H9 (cell line): ENCODE data around the gene ZNF425. TPM values are rescaled to one million over a fixed set of nuclear protein-coding genes. Genes with fewer than 3 reads are reported as not detected.

Experiments
- DNase-seq: peaks from one replicate; pipeline ENCODE4 v3.0.0-alpha.2; 2017
- H2AFZ ChIP-seq: one replicate; pipeline ENCODE4 v1.6.1; 2013; ENCODE audit warnings: mild to moderate bottlenecking, low read length, control low read depth, moderate library complexity
- H2AK5ac ChIP-seq: 2 replicates; pipeline ENCODE4 v1.6.1; 2013; ENCODE audit warnings: low read length, control low read depth, mixed read lengths; ENCODE audit not compliant: insufficient read length
- H2BK120ac ChIP-seq: one replicate; pipeline ENCODE4 v1.6.1; 2013; ENCODE audit warnings: low read depth, mild to moderate bottlenecking, low read length, control low read depth, inconsistent platforms; ENCODE audit not compliant: poor library complexity, severe bottlenecking
- H2BK12ac ChIP-seq: 2 replicates; pipeline ENCODE4 v1.6.1; 2013; ENCODE audit warnings: low read length, control low read depth, mixed read lengths, low read depth; ENCODE audit not compliant: insufficient read length
- H2BK15ac ChIP-seq: 2 replicates; pipeline ENCODE4 v1.6.1; 2013; ENCODE audit warnings: low read depth, low read length, control low read depth
- H2BK20ac ChIP-seq: one replicate; pipeline ENCODE4 v1.6.1; 2013; ENCODE audit warnings: low read depth, mild to moderate bottlenecking, low read length, control low read depth, inconsistent platforms; ENCODE audit not compliant: poor library complexity, severe bottlenecking
- H2BK5ac ChIP-seq: 2 replicates; pipeline ENCODE4 v1.6.1; 2013; ENCODE audit warnings: low read length, control low read depth, mixed read lengths; ENCODE audit not compliant: insufficient read length
- H3K14ac ChIP-seq: 2 replicates; pipeline ENCODE4 v1.6.1; 2013; ENCODE audit warnings: low read length, control low read depth; ENCODE audit not compliant: insufficient read depth
- H3K18ac ChIP-seq: 2 replicates; pipeline ENCODE4 v1.6.1; 2013; ENCODE audit warnings: low read depth, mild to moderate bottlenecking, mixed read lengths, low read length, control low read depth; ENCODE audit not compliant: insufficient read length
- H3K23ac ChIP-seq: 2 replicates; pipeline ENCODE4 v1.6.1; 2013; ENCODE audit warnings: low read length, control low read depth, mixed read lengths, low read depth; ENCODE audit not compliant: insufficient read length
- H3K23me2 ChIP-seq: 2 replicates; pipeline ENCODE4 v1.6.1; 2013; ENCODE audit warnings: low read depth, mild to moderate bottlenecking, mixed read lengths, low read length, control low read depth; ENCODE audit not compliant: insufficient read length, poor library complexity, severe bottlenecking
- H3K27ac ChIP-seq: 2 replicates; pipeline ENCODE4 v1.5.1; 2013; ENCODE audit warnings: low read length, control low read depth, mixed read lengths, low read depth; ENCODE audit not compliant: insufficient read length
- H3K27me3 ChIP-seq: 2 replicates; pipeline ENCODE4 v1.6.1; 2013; ENCODE audit warnings: low read length, control low read depth, inconsistent platforms; ENCODE audit not compliant: insufficient read depth
- H3K4ac ChIP-seq: 2 replicates; pipeline ENCODE4 v1.6.1; 2013; ENCODE audit warnings: low read depth, mild to moderate bottlenecking, control low read depth, inconsistent platforms, low read length, moderate library complexity
- H3K4me1 ChIP-seq: 2 replicates; pipeline ENCODE4 v1.6.1; 2013; ENCODE audit warnings: low read length, control low read depth, inconsistent platforms; ENCODE audit not compliant: insufficient read depth
- H3K4me2 ChIP-seq: 2 replicates; pipeline ENCODE4 v1.6.1; 2013; ENCODE audit warnings: low read length, control low read depth, mixed read lengths; ENCODE audit not compliant: insufficient read length, insufficient read depth
- H3K56ac ChIP-seq: 2 replicates; pipeline ENCODE4 v1.6.1; 2013; ENCODE audit warnings: low read depth, mild to moderate bottlenecking, mixed read lengths, low read length, control low read depth; ENCODE audit not compliant: insufficient read length
- H3K79me1 ChIP-seq: 2 replicates; pipeline ENCODE4 v1.6.1; 2013; ENCODE audit warnings: low read depth, mild to moderate bottlenecking, moderate library complexity, low read length, control low read depth, inconsistent platforms; ENCODE audit not compliant: insufficient read depth, poor library complexity, severe bottlenecking
- H3K79me2 ChIP-seq: 2 replicates; pipeline ENCODE4 v1.6.1; 2013; ENCODE audit warnings: low read length, control low read depth, inconsistent platforms; ENCODE audit not compliant: insufficient read depth
- H3K9ac ChIP-seq: 2 replicates; pipeline ENCODE4 v1.6.1; 2013; ENCODE audit warnings: low read length, control low read depth, mixed read lengths; ENCODE audit not compliant: insufficient read length; ENCODE audit errors: extremely low read depth
- H3K9me3 ChIP-seq: one replicate; pipeline ENCODE4 v1.6.1; 2013; ENCODE audit warnings: low read depth, low read length, inconsistent platforms; ENCODE audit not compliant: control insufficient read depth
- H3T11ph ChIP-seq: one replicate; pipeline ENCODE4 v1.6.1; 2013; ENCODE audit warnings: mild to moderate bottlenecking, low read length, control low read depth, inconsistent platforms
- H4K20me1 ChIP-seq: one replicate; pipeline ENCODE4 v1.6.1; 2013; ENCODE audit not compliant: control insufficient read depth, insufficient read length, insufficient read depth
- H4K5ac ChIP-seq: 2 replicates; pipeline ENCODE4 v1.6.1; 2013; ENCODE audit warnings: low read depth, mild to moderate bottlenecking, mixed read lengths, low read length, control low read depth; ENCODE audit not compliant: insufficient read length
- H4K8ac ChIP-seq: replicated peaks from 2 replicates; pipeline ENCODE4 v1.6.1; 2013; ENCODE audit warnings: low read length, control low read depth, mixed read lengths, low read depth; ENCODE audit not compliant: insufficient read length
- H4K91ac ChIP-seq: 2 replicates; pipeline ENCODE4 v1.6.1; 2013; ENCODE audit warnings: low read depth, mild to moderate bottlenecking, moderate library complexity, mixed read lengths, low read length, control low read depth; ENCODE audit not compliant: insufficient read length
- H3K27ac Mint-ChIP-seq, 3 experiments: 2 replicates in 2 of 3; 3 replicates in 1 of 3; pipeline ENCODE4 v1.8.0; 2020 to 2021; ENCODE audit warnings: mixed read lengths in 3 of 3, mild to moderate bottlenecking in 1 of 3, moderate library complexity in 1 of 3
- H3K27me3 Mint-ChIP-seq: 2 replicates; pipeline ENCODE4 v1.8.0; 2021; ENCODE audit warnings: low read depth, mild to moderate bottlenecking, moderate library complexity, mixed read lengths
- H3K36me3 Mint-ChIP-seq, 3 experiments: 2 replicates in 2 of 3; 3 replicates in 1 of 3; pipeline ENCODE4 v1.8.0; 2020 to 2021; ENCODE audit warnings: low read depth in 3 of 3, mixed read lengths in 3 of 3; ENCODE audit not compliant: insufficient read depth in 1 of 3
- H3K4me1 Mint-ChIP-seq, 2 experiments: 2 replicates each; pipeline ENCODE4 v1.8.0; 2020; ENCODE audit warnings: mixed read lengths in 2 of 2
- H3K4me3 Mint-ChIP-seq, 2 experiments: 2 replicates in 1 of 2; 3 replicates in 1 of 2; pipeline ENCODE4 v1.8.0; 2020 to 2021; ENCODE audit warnings: mild to moderate bottlenecking in 2 of 2, mixed read lengths in 2 of 2, moderate library complexity in 1 of 2
- H3K9me3 Mint-ChIP-seq, 2 experiments: 2 replicates in 1 of 2; 3 replicates in 1 of 2; pipeline ENCODE4 v1.8.0; 2020; ENCODE audit warnings: mild to moderate bottlenecking in 2 of 2, mixed read lengths in 2 of 2, moderate library complexity in 1 of 2
- CTCF ChIP-seq: fragments of 200-600 bp; sonication (generic); conservative IDR thresholded peaks from 3 replicates; pipeline ENCODE4 v1.8.0; 2021; ENCODE audit warnings: antibody characterized with exemption, mild to moderate bottlenecking
- WGBS: extraction: QIAGEN DNeasy Blood & Tissue Kit; methylation state at CpG from one replicate; pipeline ENCODE4 v1.1.7; 2013; ENCODE audit warnings: missing lambda C conversion rate, low lambda C conversion rate, mixed read lengths; ENCODE audit not compliant: insufficient read length; ENCODE audit errors: extremely low coverage; 5-methylcytosine and 5-hydroxymethylcytosine counted together
- total RNA-seq: library from RNA; stranded (reverse); gene quantifications from 2 replicates; pipeline ENCODE4 v1.2.1, GENCODE V29; 2021

Gene ZNF425
- total RNA-seq, 1 experiment from 2014 or later: 5.4 TPM

GRCh38 chr7:149070372-149071125 lies 55.6 kb downstream of the ZNF425 start:
- Histone ChIP-seq H3T11ph (no peak overlapping the region), H2AFZ (no peak overlapping the region), H3K14ac (no peak overlapping the region), H3K18ac (no peak overlapping the region), H3K4ac (no peak overlapping the region), H2BK20ac (no peak overlapping the region), H3K56ac (no peak overlapping the region), H3K27ac (no peak overlapping the region), H3K9me3 (no peaks in the 10 kb centered on the region), H2BK5ac (no peak overlapping the region), H2BK15ac (no peak overlapping the region), H3K23me2 (peaks cover under 1% of the 10 kb centered on the region), H4K91ac (no peak overlapping the region), H3K27me3 (no peaks in the 10 kb centered on the region), H3K23ac (no peak overlapping the region), H4K5ac (no peak overlapping the region), H2BK12ac (no peak overlapping the region), H3K79me1 (no peaks in the 10 kb centered on the region), H4K8ac (no peak overlapping the region), H2AK5ac (no peak overlapping the region), H3K9ac (no peak overlapping the region), H3K79me2 (no peaks in the 10 kb centered on the region), H4K20me1 (no peaks in the 10 kb centered on the region), H2BK120ac (no peak overlapping the region), H3K4me2 (no peak overlapping the region), H3K4me1 (no peaks in the 10 kb centered on the region)
- Mint-ChIP-seq H3K9me3 (no peaks in the 10 kb centered on the region), H3K27me3 (no peaks in the 10 kb centered on the region), H3K4me1 (peaks cover 2% of the 10 kb centered on the region in 2 experiments; a peak in 1 of 4 replicates), H3K36me3 (peaks cover 16 to 59% (median 47%) of the 10 kb centered on the region in 3 experiments), H3K27ac (no peak overlapping the region), H3K4me3 (no peak overlapping the region)
- no peak for TF ChIP-seq CTCF
- DNase-seq: no peak
- no CpG with 5 or more reads among the region's 31 CpGs for WGBS
